Measurements from ENCODE around the gene PLXNC1.

Gene PLXNC1

DNA sequence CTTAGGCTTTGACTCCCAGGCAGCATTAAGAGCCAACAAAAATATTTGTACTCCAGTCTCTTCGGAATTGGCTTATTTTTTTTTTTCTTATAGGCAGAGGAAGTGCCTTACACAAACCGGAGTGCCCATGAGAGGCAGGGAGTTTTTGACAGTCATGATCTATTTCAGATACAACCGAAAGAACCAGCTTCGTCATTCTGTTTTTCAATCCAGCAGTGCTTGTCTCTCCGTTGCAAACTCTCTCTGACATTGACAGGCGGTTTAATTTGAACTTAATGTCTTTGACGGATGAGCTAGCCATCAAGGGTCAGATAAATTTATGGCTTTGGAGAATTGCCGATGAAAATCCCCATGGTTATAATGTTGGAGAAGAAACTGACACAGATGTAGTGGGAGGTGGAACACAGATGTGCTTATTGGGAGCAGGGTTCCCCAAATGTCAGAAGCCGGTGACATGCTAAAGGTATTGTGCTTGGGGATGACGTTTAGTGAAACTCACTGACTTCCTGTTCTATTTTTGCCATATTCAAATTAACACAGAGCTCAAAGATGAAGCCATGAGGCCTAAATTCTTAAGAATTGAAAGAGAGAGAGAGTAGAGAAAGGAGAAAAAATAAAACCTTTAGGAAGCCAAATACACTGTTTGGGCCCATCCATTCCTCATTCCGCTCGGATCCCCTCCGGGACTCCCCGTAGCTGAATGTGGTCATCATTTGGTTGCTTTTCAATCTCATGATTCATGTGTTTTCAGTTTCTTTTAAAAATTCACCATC, 59.7 kb downstream of the PLXNC1 start:
- peak; percentile 6 to 15 for DNase-seq

GRCh38 chr12:94208622-94208966, 60.2 kb downstream of the PLXNC1 start:
- DNase-seq: peak; percentile 15 to 19

DNA sequence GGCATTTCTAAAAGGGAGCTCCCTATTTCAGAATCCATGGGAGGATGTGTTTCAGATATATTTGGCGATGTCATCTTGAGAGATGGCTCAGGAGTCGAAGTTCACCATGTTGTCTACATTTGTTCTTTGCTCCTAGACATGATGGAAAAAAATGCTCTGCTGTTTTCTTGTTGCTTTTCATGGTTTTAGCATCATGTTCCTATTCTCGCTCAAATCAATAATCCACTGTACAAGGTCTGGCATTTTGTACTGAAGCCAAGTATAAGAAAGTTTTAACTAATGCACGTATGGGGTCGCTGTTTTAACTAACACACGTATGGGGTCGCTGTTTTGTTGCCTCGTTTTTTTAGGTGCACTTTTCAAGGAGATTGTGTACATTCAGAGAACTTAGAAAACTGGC, 60.9 kb downstream of the PLXNC1 start:
- DNase-seq: no peak

- no peak for DNase-seq
Observed at GRCh38 chr12:94211021-94211420, 62.6 kb downstream of the PLXNC1 start.

DNA sequence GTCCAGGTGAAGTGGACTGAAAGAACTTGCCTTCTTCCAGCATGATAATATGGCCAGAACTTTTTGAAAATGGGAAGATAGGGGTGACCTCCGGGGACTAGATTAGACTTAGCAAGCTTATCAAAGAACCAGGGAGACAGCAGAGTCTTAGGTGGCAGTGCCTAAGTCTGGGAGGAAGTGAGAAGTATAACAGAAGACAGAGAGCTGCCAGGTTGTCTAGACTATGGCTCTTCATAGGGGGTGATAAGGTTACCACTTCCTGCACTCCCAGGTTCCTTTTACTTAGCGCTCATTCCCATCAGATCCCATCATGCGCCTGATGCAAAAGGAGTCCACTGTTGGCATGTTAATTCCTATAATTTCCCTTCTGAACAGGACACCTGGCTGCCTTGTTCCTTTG, 69.9 kb downstream of the PLXNC1 start:
- no peak for DNase-seq

- DNase-seq: no peak
Observed at GRCh38 chr12:94219622-94220302, 71.4 kb downstream of the PLXNC1 start.

DNA sequence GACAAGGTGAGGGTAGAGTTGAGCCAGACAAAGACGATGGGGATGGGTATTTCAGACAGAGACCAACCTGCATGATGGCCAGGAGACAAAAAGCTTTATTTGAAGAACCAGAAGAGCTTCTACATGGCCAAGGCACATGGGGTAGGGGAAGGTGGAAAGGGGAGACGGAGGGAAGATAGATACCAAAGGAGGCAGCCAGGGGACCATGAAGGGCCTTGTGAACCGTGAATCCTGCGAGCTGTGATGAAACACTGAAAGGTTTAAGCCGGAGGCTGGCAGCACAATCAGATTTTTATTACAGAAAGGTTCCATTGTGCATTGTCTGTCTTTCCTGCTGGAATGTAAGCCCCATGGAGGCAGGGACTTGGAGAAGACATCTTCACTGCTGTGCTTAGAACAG, 72.4 kb downstream of the PLXNC1 start:
- no peak for DNase-seq

- DNase-seq: no peak
Observed at GRCh38 chr12:94222351-94223084, 74.1 kb downstream of the PLXNC1 start.

- DNase-seq: no peak
Observed at GRCh38 chr12:94223842-94224241, 75.5 kb downstream of the PLXNC1 start.

DNA sequence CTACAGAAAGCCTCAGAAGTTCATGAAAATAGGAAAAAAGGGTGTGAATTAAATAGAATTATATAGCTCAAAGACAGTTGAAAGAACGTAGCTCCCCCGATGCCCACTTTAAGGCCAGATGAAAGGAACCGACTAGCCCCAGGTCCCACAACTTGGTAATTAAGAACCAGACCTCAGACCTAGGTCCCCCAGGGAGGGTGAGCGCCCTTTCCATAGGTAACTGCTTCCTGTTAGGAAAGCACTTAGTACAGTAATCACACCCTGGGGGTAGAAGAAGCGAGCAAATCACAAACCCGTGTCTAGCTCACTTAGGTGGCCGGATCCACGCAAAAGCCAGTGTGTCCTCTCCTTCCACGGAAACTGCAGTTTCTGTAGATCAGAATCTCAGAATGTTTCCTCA, 77.1 kb downstream of the PLXNC1 start:
- DNase-seq: no peak

GRCh38 chr12:94225947-94226630, 77.7 kb downstream of the PLXNC1 start:
- DNase-seq: no peak

DNA sequence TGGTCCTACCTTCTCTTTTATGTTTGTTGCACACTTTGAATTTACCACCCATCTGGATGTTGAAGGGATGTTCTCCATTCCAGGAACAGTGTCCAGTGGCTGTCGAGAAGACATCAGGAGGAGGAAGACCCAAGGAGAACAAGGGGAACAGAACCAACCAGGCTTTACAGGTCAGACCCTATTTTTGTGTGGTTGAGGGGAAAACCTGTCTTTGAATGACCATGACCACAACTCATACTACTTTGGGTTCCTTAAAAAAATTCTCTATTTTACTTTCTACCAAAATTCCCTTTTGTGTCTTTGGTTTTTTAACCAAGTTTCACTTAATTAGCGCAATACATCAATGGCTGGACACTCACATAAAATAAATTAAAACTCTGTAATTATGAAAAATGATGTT, 78.7 kb downstream of the PLXNC1 start:
- DNase-seq: no peak

DNA sequence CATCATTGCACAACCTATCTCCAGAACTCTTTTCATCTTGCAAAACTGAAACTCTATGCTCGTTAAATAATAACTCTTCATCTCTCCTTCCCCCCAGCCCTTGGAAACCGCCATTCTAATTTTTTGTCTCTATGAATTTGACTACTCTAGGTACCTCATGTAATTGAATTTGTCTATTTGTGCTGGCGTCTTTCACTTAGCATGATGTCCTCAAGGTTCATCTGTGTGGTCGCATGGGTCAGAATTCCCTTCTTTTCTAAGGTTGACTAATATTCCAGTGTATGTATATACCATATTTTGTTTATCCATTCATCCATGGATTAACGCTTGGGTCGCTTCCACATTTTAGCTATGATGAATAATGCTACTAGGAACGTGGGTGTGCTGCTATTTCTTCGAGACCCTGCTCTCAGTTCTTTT, 80.1 kb downstream of the PLXNC1 start:
- DNase-seq: no peak

- DNase-seq: no peak
Observed at GRCh38 chr12:94229902-94230301, 81.5 kb downstream of the PLXNC1 start.

DNA sequence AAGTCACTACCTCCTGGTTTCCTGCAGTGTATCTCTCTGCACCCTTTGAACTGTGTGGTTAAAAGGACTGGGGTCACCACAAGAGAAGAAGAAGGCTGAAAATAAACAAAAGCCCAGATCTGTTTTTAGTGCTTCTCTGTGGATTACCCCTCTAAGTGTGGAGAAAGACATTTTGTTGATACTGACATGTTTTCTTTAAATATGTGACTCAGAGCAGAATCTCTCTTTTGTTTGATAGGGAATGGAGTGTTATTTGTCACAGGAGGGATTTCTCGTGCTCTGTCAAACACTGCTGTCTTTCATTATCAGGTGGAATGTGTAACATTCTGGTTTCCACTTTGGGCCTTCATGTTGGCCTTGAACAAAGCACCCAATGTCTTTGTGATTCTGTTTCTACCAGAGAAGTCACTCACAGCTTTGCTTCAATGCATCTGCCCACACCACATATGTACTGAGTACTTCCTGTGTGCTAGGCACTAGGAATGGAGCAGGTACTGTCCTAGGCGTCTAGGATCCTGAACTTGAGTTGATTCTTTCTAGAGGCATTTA, 82.1 kb downstream of the PLXNC1 start:
- no peak for DNase-seq

DNA sequence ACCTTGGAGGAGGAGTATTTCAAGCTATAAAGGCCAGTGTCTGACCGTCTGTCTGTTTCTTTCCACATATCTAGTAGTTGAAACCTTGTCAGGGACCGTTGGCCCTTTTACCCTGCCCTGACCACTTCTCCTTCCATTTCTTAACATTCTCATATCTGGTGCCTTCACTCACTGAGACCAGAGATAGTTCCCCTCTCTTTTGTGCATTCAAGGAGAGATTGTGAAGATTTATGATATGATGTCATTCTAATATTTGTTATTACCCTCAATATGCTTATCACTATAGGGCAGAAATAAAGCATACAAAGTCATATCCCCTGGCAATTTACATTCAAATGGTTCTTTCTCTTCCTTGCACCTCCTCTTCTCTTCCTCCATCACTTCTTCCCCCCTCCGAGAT, 83.3 kb downstream of the PLXNC1 start:
- no peak for DNase-seq

DNA sequence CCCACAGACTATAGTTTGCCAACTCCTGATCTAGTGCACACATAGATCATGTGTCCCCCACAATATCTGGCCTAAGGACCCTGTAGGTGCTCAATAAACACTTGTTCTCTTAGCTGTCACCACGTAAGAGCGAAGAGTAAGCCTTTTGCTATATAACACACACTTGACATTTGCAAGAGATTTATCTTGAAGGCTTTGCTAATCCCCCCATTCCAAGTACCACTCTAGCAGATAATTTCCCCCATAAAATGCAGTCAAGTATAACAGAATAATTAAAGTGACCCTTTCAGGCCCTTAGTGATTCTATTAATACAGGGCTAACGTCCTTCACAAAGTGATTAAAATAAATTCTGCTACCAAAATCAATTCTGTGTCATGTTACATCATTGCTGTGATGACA, 87.5 kb downstream of the PLXNC1 start:
- DNase-seq: no peak

- no peak for DNase-seq
Observed at GRCh38 chr12:94239332-94239993, 91.1 kb downstream of the PLXNC1 start.

- no peak for DNase-seq
Observed at GRCh38 chr12:94240171-94240570, 91.8 kb downstream of the PLXNC1 start.

GRCh38 chr12:94242901-94243300, 94.5 kb downstream of the PLXNC1 start:
- DNase-seq: no peak

GRCh38 chr12:94244165-94245133, 96.1 kb downstream of the PLXNC1 start:
- DNase-seq: no peak
